ENCODE results near the gene GDF7. TPM values are rescaled to one million over a fixed set of nuclear protein-coding genes. Genes with fewer than 3 reads are reported as not detected.

GDF7 gene
- polyA plus RNA-seq, 4 donors: 1.8 to 4.9 (median 3.9) TPM

GRCh38 chr2:20627712-20628380, 39.1 kb upstream of the GDF7 start:
- no peak for DNase-seq (ENCODE audit: low read depth in 4 of 4, low spot score in 3 of 4)

GRCh38 chr2:20629181-20629580, 37.8 kb upstream of the GDF7 start:
- DNase-seq (ENCODE audit: low read depth in 4 of 4, low spot score in 3 of 4): no peak

GRCh38 chr2:20629581-20630171, 37.3 kb upstream of the GDF7 start:
- DNase-seq (ENCODE audit: low read depth in 4 of 4, low spot score in 3 of 4): no peak

GRCh38 chr2:20630967-20631366, 36.0 kb upstream of the GDF7 start:
- DNase-seq (ENCODE audit: low read depth in 4 of 4, low spot score in 3 of 4): no peak

GRCh38 chr2:20631617-20632307, 35.2 kb upstream of the GDF7 start:
- no peak for DNase-seq (ENCODE audit: low read depth in 4 of 4, low spot score in 3 of 4)

GRCh38 chr2:20632446-20632990, 34.4 kb upstream of the GDF7 start:
- no peak for DNase-seq (ENCODE audit: low read depth in 4 of 4, low spot score in 3 of 4)

- DNase-seq (ENCODE audit: low read depth in 4 of 4, low spot score in 3 of 4): no peak
Measured at GRCh38 chr2:20633001-20633400, 33.9 kb upstream of the GDF7 start.

- DNase-seq (ENCODE audit: low read depth in 4 of 4, low spot score in 3 of 4): no peak
Measured at GRCh38 chr2:20633794-20634506, 33.0 kb upstream of the GDF7 start.

GRCh38 chr2:20634507-20635112, 32.3 kb upstream of the GDF7 start:
- no peak for DNase-seq (ENCODE audit: low read depth in 4 of 4, low spot score in 3 of 4)

- no peak for DNase-seq (ENCODE audit: low read depth in 4 of 4, low spot score in 3 of 4)
Measured at GRCh38 chr2:20635113-20635510, 31.8 kb upstream of the GDF7 start.

GRCh38 chr2:20635675-20636584, 31.0 kb upstream of the GDF7 start:
- DNase-seq (ENCODE audit: low read depth in 4 of 4, low spot score in 3 of 4): peak in 2 of 4 donors; percentile 70

- no peak for DNase-seq (ENCODE audit: low read depth in 4 of 4, low spot score in 3 of 4)
Measured at GRCh38 chr2:20637147-20637546, 29.8 kb upstream of the GDF7 start.

GRCh38 chr2:20638014-20638413, 28.9 kb upstream of the GDF7 start:
- no peak for DNase-seq (ENCODE audit: low read depth in 4 of 4, low spot score in 3 of 4)

- no peak for DNase-seq (ENCODE audit: low read depth in 4 of 4, low spot score in 3 of 4)
Measured at GRCh38 chr2:20638646-20639430, 28.1 kb upstream of the GDF7 start.

- no peak for DNase-seq (ENCODE audit: low read depth in 4 of 4, low spot score in 3 of 4)
Measured at GRCh38 chr2:20640411-20641122, 26.4 kb upstream of the GDF7 start.

- no peak for DNase-seq (ENCODE audit: low read depth in 4 of 4, low spot score in 3 of 4)
Measured at GRCh38 chr2:20641123-20641985, 25.6 kb upstream of the GDF7 start.

All from left renal pelvis (tissue), 4 donors.